HL-60/S4 (cell line): ENCODE results near the gene SRRM2.

Experiments used
- in situ Hi-C: fragments of 300-500 bp; cut with MboI; formaldehyde crosslinking; loops from 2 replicates; pipeline ENCODE4 v1.14.3; 2022; ENCODE audit warnings: low sequenced_read_pairs

The SRRM2 gene

DNA sequence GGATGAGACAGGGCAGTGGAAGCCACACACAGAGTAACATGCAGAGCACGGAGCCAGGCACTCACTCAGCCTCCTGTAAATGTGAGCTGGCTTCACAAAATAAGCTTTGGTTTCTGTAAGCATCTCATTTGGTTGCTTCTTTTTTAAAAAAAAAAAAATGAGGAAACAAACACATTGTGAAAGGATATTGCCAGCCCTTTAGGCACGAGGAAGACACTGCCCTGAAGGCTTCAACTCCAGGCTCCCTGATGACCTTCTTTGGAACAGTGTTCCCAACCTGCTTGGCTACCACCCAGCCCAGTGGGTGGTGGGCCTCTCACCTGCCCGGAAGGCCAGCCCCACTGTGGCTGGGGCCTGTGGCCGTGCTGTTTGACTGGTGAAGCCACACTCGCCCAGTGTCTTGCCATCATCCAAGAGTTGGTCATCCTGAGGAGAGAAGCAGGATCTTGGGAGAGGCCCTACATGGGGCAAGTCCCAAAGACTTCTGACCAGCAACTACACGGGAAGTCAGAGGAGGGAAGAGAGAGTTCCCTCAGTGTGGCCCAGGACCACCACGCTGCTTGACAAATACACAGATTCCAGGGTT, 22.8 kb downstream of the SRRM2 start:
- in situ Hi-C loops, result no loop called here

DNA sequence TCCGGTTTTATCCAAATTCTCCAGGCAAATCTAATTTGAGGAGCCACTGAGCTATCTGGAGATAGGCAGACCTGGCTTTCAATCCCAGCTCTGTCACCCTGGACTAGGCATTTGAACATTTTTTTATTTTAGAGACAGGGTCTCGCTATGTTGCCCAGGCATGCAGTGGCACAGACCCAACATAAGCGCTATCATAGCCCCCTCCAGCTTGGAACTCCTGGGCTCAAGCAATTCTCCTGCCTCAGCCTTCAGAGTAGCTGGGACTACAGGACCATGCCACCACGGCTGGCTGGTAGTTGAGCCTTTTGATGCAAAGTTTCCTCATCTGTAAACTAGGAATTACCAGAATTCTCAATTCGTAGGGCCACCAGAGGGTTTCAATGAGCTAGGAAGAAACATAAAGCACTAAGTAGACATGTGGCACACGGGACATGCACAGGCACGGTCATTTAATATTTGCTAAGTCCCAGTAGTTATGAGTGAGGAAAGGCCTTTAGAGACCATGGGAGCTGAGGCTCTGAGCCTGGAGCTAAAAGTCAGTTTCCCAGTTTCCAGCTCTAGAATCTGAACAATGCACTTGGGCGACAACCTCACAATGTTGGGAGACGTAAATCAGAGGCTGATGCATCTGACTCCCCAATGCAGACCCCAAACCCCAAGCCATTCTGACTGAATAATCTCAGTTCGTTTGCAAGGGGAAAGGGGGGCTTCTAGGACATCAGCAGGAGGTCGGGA, 23.5 kb downstream of the SRRM2 start:
- in situ Hi-C loops, result no loop called here

DNA sequence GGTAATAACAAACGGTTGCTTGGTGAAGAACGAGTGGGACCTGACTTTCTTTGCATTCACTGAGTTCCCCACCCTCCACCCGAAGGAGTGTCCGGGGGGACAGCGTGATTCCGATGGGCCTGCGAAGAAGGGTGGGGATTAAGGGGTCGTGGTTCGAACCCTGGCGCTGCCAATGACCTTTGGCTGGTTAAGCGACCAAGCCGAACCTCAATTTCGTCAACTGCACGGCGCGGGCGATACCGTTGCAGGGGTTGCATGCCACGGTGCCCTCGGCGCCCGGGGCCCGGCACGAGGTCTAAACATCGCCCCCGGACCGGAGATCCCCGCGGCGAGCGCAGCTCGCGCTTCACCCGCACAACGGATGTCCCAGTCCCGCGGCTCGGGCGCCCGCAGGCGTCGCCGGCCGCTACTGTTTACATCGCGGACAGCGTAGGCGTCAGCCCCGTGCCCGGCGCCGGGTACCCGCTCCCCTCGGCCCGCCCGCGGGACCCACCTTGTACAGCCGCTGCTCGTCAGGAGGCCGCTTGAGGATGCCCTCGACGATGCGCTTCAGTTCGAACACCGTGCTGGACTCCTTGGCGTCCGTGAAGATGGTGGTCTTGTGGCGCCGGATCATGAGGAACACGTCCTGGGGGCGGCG, 24.2 kb downstream of the SRRM2 start:
- in situ Hi-C loops, result no loop called here

DNA sequence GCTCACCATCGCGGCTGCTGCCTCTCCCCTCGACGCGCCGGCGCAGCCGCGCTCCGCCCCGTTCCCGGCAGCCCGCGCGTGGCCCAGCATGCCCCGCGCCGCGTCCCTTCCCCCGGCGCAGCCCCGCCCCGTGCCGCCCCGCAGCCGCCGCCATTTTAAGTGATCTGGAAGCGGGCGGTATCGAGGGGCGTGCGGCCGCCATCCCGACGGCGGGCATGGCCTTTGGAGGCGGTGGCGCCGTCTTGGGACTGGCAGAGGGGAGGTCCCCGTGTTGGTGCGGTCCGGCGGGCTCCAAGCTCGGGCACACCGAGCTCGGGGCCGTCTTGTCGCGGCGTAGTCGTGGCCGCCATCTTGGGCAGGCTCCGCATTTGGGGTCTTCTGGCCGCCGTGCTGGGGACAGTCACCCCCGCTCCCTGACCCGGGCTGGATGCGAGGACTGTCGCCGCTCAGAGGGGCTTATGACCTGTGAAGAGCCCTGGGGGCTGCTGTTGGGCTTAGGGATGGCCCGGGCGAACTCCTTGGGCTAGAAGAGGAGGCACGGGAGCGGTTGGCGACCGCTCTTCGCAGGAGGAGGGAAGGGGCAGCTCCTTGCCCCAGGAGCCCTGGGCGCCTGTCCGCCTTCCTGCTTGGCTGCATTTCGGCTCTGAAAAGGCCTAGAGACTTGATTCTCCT, 24.9 kb downstream of the SRRM2 start, which contains the start of gene ELOB:
ELOB (minus strand) TSS at position 50 of the 672 bp plus-strand sequence; CDS start at position 9, 41 bp downstream.
- in situ Hi-C loops, result no loop called here

DNA sequence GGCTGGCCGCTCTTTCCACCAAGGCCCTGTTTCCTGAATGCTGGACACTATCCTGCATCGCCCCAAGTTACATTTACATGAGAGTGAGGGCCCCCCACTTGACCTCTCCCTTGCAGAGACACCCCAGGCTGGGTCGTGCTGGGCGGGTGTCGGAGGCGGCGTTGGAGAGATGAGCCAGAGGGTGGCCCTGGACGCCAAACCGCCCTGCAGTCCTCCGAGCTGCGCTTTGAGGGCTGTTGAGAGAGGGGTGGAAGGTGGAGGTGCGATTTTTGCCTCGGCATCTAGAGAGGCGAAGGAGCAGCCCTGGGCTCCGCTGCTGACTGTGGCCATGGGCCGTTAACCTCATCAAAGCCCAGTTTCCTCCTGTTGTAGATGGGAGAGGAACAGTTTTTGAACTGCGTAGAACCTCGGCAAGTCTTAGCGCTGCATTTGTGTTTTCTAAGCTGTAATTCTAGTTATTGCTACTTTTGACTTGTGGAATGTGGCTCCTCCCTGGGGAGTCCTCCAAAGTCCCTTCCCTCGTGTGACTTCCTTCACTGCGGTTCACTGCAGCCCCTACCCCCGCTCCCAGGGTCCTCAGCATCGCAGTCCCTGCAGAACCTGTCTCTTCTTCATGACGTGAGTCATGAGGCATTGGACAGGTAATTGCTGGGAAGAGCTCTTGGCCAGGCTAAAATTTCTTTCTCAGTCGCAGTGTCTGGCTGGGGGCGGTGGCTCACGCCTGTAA, 25.6 kb downstream of the SRRM2 start:
- in situ Hi-C loops, result no loop called here

DNA sequence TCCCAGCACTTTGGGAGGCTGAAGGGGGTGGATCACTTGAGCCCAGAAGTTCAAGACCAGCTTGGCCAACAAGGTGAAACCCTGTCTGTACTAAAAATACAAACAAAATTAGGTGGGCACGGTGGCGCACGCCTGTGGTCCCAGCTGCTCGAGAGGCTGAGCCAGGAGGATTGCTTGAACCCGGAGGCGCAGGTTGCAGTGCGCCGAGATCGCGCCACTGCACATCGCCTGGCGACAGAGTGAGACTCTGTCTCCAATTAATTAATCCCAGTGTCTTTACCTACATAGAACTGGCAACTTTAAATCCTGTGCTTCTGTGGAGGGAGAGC, 26.2 kb downstream of the SRRM2 start:
- in situ Hi-C loops, result no loop called here

DNA sequence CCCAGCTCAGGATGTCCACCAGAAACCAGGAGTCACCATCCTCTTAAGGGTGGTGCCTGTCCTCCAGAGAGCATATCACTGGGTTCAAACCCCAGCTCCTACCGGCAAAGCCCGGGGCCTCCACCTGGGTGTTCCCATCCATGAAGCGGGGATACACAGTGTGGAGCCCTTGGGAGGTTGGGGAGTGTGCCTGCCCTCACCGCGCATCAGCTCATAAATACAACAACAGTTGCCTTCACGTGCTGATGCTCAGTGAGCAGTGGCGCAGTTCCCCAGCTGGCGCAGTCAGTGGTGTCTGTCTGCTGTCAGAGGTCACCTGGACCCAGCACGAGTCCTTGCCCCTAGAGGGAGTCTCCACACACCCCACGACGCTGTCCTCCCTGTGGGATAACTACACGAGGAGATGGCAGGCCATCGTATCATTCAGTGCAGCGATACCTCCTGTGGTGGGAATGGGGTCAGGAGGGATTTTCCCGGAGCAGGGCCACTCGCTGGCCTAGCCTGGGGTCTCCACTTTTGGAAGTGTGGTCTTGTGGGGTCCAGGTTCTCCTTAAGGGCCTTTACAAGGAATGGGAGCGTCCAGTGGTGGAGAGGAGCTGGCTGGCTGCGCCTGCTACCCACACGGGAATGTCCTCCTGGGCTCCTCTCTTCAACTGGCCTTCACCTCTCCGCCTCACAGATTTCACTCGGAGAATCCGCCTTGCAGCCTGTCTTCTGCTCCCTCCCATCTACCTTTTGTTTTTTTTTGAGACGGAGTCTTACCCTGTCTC, 26.9 kb downstream of the SRRM2 start:
- in situ Hi-C loops, result no loop called here

DNA sequence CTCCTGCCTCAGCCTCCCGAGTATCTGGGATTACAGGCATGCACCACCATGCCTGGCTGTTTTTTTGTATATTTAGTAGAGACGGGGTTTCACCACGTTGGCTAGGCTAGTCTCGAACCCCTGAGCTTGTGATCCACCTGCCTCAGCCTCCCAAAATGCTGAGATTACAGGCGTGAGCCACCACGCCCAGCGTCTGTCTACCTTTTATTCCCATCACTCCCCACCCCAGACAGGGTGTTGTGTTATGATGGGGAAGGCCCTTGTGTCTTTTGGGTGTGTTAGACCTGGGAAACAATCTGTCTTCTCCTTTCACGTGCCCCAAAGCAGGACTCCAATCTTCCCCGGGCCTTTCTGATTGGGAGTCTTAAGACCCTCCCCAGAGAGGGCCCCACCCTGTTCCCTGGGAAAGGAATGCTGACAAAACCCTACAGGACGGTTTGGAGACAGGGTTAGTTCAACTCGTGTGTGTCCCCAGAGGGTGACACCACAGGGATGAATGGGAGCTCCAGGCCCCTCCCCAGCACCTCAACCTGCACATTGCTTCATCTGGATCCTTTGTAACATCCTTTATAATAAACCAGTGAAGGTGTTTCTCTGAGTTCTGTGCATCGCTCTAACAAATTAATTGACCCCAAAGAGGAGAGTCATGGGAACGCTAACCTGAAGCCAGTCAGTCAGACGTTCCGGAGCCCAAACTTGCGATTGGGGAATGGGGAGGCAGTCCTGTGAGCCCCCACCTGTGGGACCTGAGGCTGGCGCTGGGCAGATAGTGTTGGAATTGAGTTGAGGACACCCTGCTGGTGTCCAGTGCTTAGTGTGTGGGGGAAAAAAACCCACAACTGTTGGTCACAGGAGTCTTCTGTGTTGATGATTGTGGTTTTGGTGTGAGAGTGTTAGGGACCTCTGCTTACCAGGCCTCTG, 27.8 kb downstream of the SRRM2 start:
- in situ Hi-C loops, result no loop called here

DNA sequence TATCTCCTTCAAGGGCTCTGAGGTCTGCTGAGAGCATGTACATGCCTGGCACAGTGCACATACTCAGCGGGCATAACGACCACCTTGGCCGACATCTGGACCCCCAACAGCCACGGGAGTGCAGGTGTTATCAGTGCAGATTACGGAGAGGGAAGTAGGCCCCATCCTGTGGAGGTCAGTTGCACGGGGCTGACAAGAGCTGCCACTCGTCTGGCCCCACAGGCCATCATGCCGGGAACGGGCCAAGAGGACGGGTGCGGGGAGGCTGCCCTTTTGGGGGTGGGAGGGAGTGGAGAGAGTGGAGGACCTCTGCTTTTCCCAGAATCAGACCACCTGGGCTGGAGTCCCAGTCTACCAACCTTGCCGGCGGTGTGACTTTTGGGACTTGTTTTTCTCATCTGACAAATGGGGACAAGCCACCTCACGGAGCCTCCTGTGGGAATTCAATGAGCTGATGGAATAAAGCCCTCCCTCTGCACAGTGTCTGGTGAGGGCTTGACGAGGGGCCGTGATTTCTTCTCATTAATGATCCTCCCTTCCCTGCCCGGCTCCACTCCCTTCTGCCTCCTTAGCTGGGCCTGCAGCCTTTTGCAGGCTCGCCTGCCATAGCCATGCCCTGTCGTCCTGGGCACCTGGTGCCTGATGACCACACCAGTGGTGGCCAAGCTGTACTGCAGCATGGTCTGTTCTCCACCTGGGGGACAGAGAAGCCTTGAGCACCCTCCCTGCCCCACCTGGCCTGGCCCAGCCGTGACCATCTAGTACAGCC, 30.3 kb downstream of the SRRM2 start:
- in situ Hi-C loops, result no loop called here

DNA sequence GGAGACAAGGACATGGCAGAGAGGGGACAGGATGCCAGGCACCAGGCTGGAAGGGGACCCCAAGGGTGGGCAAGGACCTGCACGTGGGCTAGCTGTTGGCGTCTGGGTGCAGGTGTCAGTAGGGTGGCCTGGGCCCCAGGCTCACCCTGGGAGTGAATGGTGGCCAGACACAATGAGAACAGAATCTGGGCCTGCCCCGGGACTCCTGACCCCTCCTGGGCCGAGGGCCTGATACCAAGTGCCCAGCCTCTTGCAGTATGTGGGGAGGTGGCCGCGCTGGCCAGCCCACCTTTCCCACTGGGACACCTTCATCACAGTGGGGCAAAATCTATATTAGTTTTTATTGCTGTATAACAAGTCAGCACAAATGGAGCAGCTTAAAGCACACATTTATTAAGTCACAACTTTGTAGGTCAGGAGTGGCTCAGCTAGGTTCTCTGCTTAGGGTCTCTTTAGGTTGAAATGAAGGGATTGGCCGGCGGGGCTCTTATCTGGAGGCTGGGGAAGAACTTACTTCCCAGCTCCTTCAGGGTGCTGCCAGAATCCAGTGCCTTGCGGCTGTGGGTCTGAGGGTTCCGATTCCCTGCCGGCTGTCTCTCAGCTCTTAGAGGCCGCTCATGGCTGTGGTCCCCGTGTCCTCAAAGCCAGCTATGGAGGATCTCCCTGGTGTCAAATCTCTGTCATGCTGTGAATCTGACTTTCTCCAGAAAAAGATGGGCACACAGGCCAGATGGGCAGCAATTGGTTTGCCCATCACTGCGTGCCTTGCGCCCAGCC, 31.3 kb downstream of the SRRM2 start:
- in situ Hi-C loops, result no loop called here

DNA sequence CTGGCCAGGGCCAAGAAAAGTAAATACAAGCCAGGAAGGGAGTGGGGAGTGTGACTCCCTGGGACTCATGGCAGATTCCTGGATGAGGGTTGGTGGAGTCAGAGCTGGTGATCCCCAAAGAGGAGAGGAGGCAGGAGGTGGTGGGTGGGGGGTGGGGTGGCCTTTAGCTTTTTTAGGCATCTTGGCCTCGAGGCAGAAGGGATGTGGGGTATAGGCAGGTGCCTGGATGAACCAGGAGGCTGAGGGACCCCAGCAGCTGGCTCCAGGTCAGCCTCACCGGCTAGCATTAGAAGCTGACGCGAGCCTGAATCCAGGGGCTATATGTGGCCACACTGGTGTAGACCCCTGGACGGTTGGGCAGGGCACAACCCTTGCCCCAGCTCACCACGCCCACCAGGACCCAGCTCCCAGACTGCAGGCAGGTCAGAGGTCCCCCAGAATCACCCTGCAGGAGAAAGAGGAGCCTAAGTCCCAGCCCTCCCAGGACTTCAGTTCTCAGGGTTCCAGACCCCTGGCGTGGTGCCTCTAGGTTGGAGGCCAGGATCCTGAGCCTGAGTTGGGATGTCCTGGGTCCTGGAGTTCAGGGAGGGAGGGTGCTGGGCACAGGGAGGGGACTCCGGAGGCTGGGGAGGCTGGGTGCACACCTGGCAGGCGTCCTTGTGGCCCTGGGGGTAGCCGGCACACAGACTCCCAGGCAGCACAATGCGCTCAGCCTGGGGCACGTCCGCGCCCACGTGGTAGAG, 32.1 kb downstream of the SRRM2 start:
- in situ Hi-C loops, result no loop called here

DNA sequence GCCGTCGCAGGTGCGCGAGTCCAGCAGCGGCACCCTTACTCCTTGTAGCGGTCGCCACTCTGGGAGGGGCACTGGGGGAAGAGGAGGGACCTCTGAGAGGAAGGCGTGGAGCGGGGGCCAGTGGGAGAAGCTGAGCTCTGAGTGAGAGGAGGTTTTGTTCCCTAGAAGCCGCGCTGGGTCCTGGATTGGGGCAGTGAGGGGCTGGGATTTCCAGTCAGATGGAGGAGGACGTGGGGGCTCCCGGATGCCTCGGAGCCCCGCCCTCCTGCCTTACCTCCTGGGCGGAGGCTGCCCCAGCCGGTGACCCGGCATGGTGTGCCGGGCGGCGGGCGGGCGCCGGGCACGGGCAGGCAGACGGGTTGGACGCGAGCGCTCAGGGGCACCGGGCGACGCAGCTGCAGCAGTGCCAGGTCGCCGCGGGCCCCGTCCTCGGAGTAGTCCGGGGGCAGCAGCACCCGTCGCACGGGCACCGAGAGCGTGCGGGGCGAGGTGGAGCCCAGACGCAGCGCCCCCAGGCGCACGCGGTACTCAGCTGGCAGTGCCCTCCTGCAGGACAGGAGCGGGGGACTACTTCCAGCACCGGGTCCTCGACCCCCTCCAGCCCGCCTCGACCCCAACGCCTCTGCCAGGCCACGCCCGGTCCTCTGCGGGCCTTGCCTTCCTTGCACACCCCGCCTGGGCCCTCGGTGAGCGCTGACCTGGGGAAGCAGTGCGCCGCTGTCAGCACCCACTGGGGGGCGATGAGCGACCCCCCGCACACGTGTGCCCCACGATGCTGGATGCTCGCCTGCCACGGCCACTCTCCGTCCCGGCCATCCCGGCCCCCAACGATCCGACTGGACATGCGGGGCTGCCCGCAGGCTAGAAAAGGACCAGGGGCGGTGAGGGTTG, 32.9 kb downstream of the SRRM2 start:
- in situ Hi-C loops, result no loop called here

DNA sequence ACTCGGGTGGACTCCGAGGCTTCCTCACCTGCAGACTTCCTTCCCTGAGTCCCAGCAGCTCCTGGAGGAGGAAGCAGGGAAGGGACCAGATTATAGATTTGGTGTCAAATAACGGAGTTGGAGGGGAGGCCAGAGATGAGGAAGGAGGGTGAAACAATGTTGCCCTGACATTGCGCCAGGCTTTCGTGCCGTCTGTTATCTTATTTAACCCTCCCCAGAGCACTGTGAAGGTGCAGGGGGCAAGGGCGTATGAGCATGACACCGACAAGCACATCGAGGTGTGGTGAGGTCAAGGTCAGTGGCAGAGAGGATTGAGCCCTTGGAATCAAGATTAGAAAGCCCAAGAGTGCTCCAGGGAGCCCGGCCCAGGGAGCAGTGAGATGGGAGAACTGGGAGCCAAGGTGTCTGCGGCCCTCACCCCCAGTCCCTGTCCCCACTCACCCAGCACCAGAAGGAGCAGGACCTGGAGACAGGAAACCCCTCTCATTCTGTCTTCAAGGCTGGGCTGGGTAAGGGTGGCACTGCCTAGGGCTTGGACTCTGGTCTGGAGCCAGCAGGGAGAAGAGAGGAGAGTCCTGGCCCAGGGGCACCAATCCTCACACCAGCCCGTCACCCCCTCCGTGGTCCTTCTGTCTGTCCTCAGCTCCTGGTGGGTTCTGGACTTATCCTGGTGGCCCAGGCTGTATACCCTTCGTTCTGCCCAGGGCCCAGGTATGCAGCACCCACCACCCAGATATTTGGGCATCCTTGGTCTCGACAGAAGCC, 33.8 kb downstream of the SRRM2 start:
- in situ Hi-C loops, result no loop called here

DNA sequence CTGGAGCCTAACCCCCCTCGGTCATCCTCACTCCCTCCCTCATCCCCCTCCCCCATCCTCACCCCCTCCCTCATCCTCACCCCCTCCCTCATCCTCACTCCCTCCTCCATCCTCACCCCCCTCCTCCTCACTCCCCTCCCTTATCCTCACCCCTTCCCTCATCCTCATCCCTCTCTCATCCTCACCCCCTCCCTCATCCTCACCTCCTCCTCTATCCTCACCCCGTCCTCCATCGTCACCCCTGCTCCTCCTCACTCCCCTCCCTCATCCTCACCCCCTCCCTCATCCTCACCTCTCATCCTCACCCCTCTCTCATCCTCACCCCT, 34.4 kb downstream of the SRRM2 start:
- in situ Hi-C loops, result no loop called here

DNA sequence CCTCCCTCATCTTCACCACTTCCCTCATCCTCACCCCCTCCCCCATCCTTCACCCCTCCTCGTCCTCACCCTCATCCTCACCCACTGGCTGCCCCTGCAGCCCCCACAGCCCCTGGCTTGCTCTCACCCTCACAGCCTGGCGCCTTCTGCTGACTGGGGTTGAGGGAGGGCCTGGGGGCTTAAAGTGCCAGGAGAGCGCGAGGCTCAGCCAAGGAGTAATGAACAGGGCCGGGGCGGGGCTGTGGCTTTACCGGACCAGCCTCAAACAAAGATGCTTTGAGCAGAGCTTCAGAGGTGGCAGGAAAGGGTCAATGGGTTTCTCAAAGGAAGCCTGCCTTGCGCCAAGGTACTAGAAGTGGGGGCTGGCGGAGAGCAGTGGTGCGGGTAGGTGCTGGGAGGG, 35.0 kb downstream of the SRRM2 start, which contains the start of gene PRSS33:
PRSS33 (minus strand) TSS at position 155 of the 400 bp plus-strand sequence. CDS start 1,013 bp downstream, outside the sequence.
- in situ Hi-C loops, result no loop called here
